Upper lobe of right lung (tissue), 1 donor: ENCODE results near the gene NRBF2. TPM values are rescaled to one million over a fixed set of nuclear protein-coding genes. Genes with fewer than 3 reads are reported as not detected.
A peak's percentile ranks its signal among the peaks of the same experiment; 100 is the strongest.
"Not testable (repeated sequence)": the region's sequence is repeated elsewhere in the genome, so short reads cannot be mapped to it uniquely, and the experiment has no call there.

Source experiments
- ATAC-seq: fragments of 200-7000 bp; cut with Tn5 transposase; one replicate; pipeline ENCODE4 v1.9.1; 2020; ENCODE audit warnings: mild to moderate bottlenecking, moderate library complexity
- DNase-seq: peaks from one replicate; pipeline ENCODE4 v3.0.0-alpha.2; 2020
- H3K27ac ChIP-seq: fragments of 200-600 bp; one replicate; pipeline ENCODE4 v1.8.0; 2022
- H3K27me3 ChIP-seq: fragments of 200-600 bp; one replicate; pipeline ENCODE4 v1.8.0; 2022; ENCODE audit warnings: mild to moderate bottlenecking
- H3K36me3 ChIP-seq: fragments of 200-600 bp; one replicate; pipeline ENCODE4 v1.8.0; 2022
- H3K4me1 ChIP-seq: fragments of 200-600 bp; one replicate; pipeline ENCODE4 v1.8.0; 2022
- H3K4me3 ChIP-seq: fragments of 200-600 bp; one replicate; pipeline ENCODE4 v1.8.0; 2022; ENCODE audit warnings: mild to moderate bottlenecking
- H3K9me3 ChIP-seq: fragments of 200-600 bp; one replicate; pipeline ENCODE4 v1.8.0; 2022
- CTCF ChIP-seq: fragments of 200-600 bp; IDR thresholded peaks from one replicate; pipeline ENCODE4 v1.8.0; 2022; ENCODE audit warnings: antibody characterized with exemption
- intact Hi-C: fragments of 100-400 bp; cut with DNase I; formaldehyde crosslinking; loops from one replicate; pipeline ENCODE4 v1.11.0; 2022
- total RNA-seq: library from RNA; stranded (reverse); fragmentation: NEBNext Ultra II Directional; extraction: Animal tissue kit (Norgen Biotek cat#: 25700); gene quantifications from one replicate; pipeline ENCODE4 v1.2.1, GENCODE V29; 2021
- donor health status: DM: no; HTN: yes; CAD: no; lungs with severe emphysema.

Gene NRBF2
- total RNA-seq, 1 donor from 2014 or later = 20.6 TPM

DNA sequence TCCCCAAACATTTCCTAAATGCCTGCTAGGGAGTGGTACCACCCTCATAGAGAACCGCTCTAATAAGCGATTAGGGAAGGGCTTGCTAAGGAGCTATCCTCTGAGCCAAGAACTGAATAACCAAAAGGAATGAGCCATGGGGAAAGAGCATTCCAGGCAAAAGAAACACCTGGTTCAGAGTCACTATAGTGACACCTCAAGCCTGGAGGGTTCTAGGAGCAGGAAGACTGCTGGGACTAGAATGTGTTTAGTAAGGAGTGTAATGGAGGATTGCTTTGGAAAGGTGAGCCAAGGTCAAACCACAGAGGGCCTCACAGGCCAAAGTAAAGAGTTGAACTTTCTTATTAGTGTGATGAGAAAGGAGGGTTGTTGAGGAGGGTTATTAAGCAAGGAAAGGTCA lies 38.7 kb upstream of the NRBF2 start:
- intact Hi-C loops = no loop called here
- H3K9me3 ChIP-seq = no peaks in the 10 kb centered on the region
- H3K4me1 ChIP-seq = no peaks in the 10 kb centered on the region
- no peaks in the 10 kb centered on the region for H3K36me3 ChIP-seq
- no peaks in the 10 kb centered on the region for H3K27me3 ChIP-seq
- DNase-seq (no peak), ATAC-seq (peak; percentile 91)
- TF ChIP-seq CTCF = no peak
- H3K4me3 ChIP-seq = no peak overlapping the region
- no peak overlapping the region for H3K27ac ChIP-seq

GRCh38 chr10:63094881-63095280 lies 38.2 kb upstream of the NRBF2 start:
- no peak for ATAC-seq
- no peak for DNase-seq
- no peak overlapping the region for H3K4me3 ChIP-seq
- H3K36me3 ChIP-seq = no peaks in the 10 kb centered on the region
- no peaks in the 10 kb centered on the region for H3K27me3 ChIP-seq
- H3K9me3 ChIP-seq = no peaks in the 10 kb centered on the region
- intact Hi-C loops = no loop called here
- no peak overlapping the region for H3K27ac ChIP-seq
- no peaks in the 10 kb centered on the region for H3K4me1 ChIP-seq
- no peak for TF ChIP-seq CTCF

DNA sequence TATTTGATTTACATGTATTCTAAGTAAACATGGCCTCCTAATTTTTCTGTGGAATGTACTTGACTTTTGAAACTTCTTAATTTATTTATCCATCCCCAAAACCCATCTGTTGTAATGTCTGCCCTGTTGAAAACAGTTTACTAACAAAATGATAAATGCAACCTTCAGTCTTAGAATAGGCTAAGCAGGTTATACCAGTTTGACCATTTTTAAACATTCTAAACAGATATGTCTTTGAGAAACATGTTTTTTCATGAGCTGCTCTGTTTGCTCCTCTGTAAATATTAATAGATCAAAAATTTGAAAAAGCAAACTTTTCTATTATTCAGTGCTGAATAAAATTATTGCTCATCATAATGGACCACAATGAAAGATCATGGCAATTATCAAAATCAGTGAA lies 33.4 kb upstream of the NRBF2 start:
- Histone ChIP-seq H3K36me3 (no peaks in the 10 kb centered on the region), H3K4me1 (no peaks in the 10 kb centered on the region), H3K9me3 (no peaks in the 10 kb centered on the region), H3K27ac (no peak overlapping the region), H3K4me3 (no peak overlapping the region), H3K27me3 (no peaks in the 10 kb centered on the region)
- DNase-seq = no peak
- TF ChIP-seq CTCF = no peak
- intact Hi-C loops = no loop called here
- no peak for ATAC-seq

DNA sequence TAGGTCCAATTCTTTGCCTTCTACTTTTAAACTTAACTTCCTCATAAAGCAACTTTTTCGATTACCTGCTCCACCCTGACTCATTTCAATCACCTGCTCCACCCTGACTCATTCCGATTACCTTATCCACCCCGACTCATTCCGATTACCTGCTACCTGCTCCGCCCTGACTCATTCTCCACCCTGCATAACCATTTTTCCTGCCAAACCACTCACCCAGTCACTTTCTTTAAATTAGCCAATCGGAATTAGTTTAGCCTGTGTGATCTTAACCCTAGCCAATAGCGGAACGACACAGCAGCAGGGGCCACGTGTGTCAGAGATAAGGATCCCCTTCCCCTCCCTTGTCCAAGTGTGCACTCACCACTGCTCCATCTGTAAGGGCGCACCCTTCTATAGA lies 32.0 kb upstream of the NRBF2 start:
- intact Hi-C loops, H3K27me3 ChIP-seq, DNase-seq, ATAC-seq, H3K4me1 ChIP-seq, H3K27ac ChIP-seq, H3K4me3 ChIP-seq, H3K9me3 ChIP-seq, H3K36me3 ChIP-seq: not testable (repeated sequence)

DNA sequence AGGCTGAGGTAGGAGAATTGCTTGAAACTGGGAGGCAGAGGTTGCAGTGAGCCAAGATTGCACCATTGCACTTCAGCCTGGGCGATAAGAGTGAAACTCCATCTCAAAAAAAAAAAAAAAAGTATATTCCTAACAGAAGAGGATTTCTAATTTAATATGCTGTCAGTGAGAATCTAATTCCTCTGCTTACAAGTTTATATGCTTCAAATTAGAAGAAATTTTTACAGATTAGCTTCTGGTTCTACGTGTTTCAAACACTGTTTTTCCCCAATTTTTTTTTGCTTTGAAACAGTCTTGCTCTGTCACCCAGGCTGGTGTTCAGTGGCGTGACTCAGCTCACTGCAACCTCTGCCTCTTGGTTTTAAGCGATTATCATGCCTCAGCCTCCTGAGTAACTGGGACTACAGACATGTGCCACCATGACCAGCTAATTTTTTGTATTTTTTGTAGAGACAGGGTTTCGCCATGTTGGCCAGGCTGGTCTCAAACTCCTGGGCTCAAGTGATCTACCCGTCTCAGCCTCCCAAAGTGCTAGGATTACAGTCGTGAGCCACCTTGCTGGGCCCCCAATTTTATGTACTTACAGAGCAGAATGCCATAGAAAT lies 30.7 kb upstream of the NRBF2 start:
- H3K4me1 ChIP-seq, H3K36me3 ChIP-seq, ATAC-seq, H3K27me3 ChIP-seq, intact Hi-C loops, H3K27ac ChIP-seq, DNase-seq, H3K9me3 ChIP-seq, H3K4me3 ChIP-seq: not testable (repeated sequence)

DNA sequence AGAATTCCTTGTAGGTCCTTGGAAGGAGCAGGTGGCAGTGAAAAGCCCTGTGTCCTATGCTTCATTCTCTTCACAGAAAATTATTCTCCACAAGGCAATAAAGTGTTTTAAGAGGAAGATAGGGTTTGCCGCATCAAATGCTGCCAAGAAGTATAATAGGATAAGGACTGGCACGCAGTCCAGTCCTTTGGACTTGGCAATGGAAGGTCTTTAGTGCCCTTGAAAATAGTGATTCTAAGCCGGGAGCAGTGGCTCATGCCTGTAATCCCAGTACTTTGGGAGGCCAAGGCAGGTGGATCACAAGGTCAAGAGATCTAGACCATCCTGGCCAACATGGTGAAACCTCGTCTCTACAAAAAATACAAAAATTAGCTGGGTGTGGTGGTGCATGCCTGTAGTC lies 29.9 kb upstream of the NRBF2 start:
- H3K9me3 ChIP-seq, intact Hi-C loops, ATAC-seq, DNase-seq, H3K4me1 ChIP-seq, H3K4me3 ChIP-seq, H3K36me3 ChIP-seq, H3K27me3 ChIP-seq, H3K27ac ChIP-seq: not testable (repeated sequence)

DNA sequence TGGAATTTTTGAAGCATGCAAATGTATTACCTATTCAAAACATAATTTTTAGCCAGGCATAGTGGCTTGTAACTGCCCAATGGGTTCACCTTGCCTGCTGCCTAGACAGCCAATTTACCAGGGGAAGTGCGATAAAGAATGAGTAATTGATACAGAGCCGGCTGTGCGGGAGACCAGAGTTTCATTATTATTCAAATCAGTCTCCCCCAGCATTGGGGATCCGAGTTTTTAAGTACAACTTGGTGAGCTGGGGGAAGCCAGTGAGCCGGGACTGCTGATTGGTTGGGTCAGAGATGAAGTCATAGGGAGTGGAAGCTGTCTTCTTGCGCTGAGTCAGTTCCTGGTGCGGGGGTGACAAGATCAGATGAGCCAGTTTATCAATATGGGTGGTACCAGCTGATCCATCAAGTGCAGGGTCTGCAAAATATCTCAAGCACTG lies 29.1 kb upstream of the NRBF2 start:
- TF ChIP-seq CTCF = no peak
- H3K27me3 ChIP-seq = no peaks in the 10 kb centered on the region
- no peaks in the 10 kb centered on the region for H3K4me1 ChIP-seq
- intact Hi-C loops = no loop called here
- H3K27ac ChIP-seq = no peak overlapping the region
- no peak overlapping the region for H3K4me3 ChIP-seq
- H3K9me3 ChIP-seq = no peaks in the 10 kb centered on the region
- H3K36me3 ChIP-seq = no peaks in the 10 kb centered on the region
- no peak for ATAC-seq
- no peak for DNase-seq
